WERI-Rb-1 (cell line): ENCODE data around the gene SMYD2.
A peak's percentile ranks its signal among the peaks of the same experiment; 100 is the strongest.

Experiments used
- DNase-seq: peaks from one replicate; pipeline ENCODE4 v3.0.0-alpha.2; 2020
- H3K27ac ChIP-seq: fragments of 250-450 bp; sonication (Bioruptor Pico); 2 replicates; pipeline ENCODE4 v1.5.1; 2020; ENCODE audit warnings: mild to moderate bottlenecking, moderate library complexity
- H3K27me3 ChIP-seq: fragments of 250-450 bp; sonication (Bioruptor Pico); 2 replicates; pipeline ENCODE4 v1.5.1; 2021; ENCODE audit warnings: mild to moderate bottlenecking, low read depth, moderate library complexity; ENCODE audit not compliant: insufficient read depth, severe bottlenecking
- H3K36me3 ChIP-seq: fragments of 250-450 bp; sonication (Bioruptor Pico); 2 replicates; pipeline ENCODE4 v1.5.1; 2020; ENCODE audit warnings: mild to moderate bottlenecking, moderate library complexity
- H3K4me3 ChIP-seq: 2 replicates; pipeline ENCODE4 v1.5.1; 2011; ENCODE audit warnings: low read depth, mild to moderate bottlenecking, control low read depth, low read length
- H3K9me3 ChIP-seq: fragments of 250-450 bp; sonication (Bioruptor Pico); 2 replicates; pipeline ENCODE4 v1.5.1; 2021; ENCODE audit warnings: mild to moderate bottlenecking, moderate library complexity; ENCODE audit not compliant: severe bottlenecking
- TF ChIP-seq, protein P1 (sequence below): IDR thresholded peaks from 2 replicates; pipeline ENCODE4 v1.5.1; 2011; ENCODE audit warnings: low read depth, mild to moderate bottlenecking, control low read depth, inconsistent platforms, low read length

SMYD2 gene

DNA sequence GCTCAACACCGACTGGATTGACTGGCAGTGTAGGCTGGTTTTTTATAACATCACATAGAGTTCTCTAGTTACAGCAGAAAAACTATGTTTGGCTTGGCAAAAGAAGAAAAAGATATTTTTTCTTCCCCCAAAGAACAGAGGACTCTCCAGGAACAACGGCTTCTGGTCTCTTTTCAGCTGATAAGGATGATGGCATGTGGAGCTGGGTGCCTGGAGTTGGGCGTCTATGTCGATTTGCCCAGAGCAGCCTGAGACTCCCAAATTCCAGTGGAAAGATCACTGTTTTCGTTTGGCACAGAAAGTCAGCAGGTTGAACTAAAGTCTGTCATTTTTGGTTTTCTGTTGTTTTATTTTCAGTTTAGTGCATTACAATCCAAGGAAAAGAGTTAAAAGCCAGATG lies 91.1 kb downstream of the SMYD2 start:
- Histone ChIP-seq H3K27ac (peak overlapping the region; percentile 60), H3K9me3 (no peaks in the 10 kb centered on the region), H3K27me3 (no peaks in the 10 kb centered on the region), H3K4me3 (no peak overlapping the region), H3K36me3 (no peaks in the 10 kb centered on the region)
- TF ChIP-seq, protein P1, sequence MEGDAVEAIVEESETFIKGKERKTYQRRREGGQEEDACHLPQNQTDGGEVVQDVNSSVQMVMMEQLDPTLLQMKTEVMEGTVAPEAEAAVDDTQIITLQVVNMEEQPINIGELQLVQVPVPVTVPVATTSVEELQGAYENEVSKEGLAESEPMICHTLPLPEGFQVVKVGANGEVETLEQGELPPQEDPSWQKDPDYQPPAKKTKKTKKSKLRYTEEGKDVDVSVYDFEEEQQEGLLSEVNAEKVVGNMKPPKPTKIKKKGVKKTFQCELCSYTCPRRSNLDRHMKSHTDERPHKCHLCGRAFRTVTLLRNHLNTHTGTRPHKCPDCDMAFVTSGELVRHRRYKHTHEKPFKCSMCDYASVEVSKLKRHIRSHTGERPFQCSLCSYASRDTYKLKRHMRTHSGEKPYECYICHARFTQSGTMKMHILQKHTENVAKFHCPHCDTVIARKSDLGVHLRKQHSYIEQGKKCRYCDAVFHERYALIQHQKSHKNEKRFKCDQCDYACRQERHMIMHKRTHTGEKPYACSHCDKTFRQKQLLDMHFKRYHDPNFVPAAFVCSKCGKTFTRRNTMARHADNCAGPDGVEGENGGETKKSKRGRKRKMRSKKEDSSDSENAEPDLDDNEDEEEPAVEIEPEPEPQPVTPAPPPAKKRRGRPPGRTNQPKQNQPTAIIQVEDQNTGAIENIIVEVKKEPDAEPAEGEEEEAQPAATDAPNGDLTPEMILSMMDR: no peak
- no peak for DNase-seq

DNA sequence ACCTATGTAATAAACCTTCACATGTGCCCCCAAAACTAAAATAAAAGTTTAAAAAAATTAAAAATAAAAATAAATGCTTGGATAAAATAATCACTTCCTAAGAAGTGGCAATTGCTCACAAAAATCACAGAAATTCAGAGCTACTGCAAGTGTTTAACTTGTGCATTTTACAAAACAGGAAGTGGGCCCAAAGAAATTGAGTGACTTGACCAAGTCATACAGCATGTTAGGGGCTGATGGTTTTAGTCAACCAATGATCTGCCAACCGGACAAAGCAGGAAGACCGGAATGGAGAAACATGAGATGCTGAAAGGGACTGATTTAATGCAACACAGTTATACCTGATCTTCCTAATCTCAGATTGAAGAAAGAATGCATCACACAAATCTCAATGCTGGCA lies 96.5 kb downstream of the SMYD2 start:
- H3K36me3 ChIP-seq: no peaks in the 10 kb centered on the region
- no peak overlapping the region for H3K27ac ChIP-seq
- no peaks in the 10 kb centered on the region for H3K9me3 ChIP-seq
- H3K27me3 ChIP-seq: no peaks in the 10 kb centered on the region
- no peak for DNase-seq
- no peak overlapping the region for H3K4me3 ChIP-seq
- TF ChIP-seq, protein P1: no peak

- Histone ChIP-seq H3K4me3 (no peak overlapping the region), H3K27me3 (no peaks in the 10 kb centered on the region), H3K36me3 (no peaks in the 10 kb centered on the region), H3K9me3 (no peaks in the 10 kb centered on the region), H3K27ac (no peak overlapping the region)
- TF ChIP-seq, protein P1: no peak
- no peak for DNase-seq
Measured at GRCh38 chr1:214377886-214378285, 96.9 kb downstream of the SMYD2 start.

DNA sequence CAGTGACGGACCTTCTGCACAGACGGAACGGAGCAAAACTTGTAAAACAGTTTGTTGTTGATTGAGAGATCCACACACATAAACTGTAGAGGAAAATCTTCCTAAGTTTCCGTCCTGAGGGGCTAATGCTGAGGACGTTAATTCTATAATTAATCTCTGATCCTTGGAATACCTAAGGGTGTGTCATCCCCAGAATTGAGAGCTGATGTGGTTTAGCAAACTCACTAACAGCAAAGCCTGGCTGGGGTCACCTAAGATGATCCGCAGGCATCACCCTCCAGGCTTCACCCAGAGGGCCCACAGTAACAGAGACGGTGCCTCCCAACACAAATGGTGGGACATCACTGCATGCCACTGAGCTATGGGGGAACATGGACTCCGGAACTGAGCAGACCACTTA lies 97.5 kb downstream of the SMYD2 start:
- TF ChIP-seq, protein P1: no peak
- H3K36me3 ChIP-seq: no peaks in the 10 kb centered on the region
- DNase-seq: no peak

GRCh38 chr1:214379236-214379970 lies 98.4 kb downstream of the SMYD2 start:
- Histone ChIP-seq H3K9me3 (no peaks in the 10 kb centered on the region), H3K27me3 (no peaks in the 10 kb centered on the region), H3K4me3 (no peak overlapping the region), H3K36me3 (no peaks in the 10 kb centered on the region), H3K27ac (no peak overlapping the region)
- TF ChIP-seq, protein P1: no peak
- no peak for DNase-seq

More for the DNA sequence above, 97.5 kb downstream of the SMYD2 start:
- Histone ChIP-seq H3K27me3 (no peaks in the 10 kb centered on the region), H3K9me3 (no peaks in the 10 kb centered on the region), H3K4me3 (no peak overlapping the region), H3K27ac (no peak overlapping the region)

DNA sequence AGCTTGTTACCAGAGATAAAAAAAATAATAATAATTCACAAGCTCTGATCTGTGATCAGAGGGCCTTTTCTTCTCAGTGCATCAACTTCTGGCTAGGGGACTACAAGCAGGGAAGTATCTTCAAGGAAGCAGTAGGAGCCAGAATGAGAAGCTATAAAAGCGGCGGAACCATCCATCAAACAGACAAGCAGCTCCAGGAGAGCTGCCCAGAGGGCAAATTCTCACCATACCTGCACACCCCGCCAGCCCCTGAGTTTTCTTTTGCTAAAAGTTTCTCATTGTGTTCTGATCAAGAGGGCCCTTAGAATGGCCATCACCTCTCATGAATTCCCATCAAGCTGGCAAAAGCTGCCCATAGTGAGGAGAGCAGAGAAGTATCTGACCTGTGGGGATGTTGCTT lies 99.4 kb downstream of the SMYD2 start:
- Histone ChIP-seq H3K9me3 (no peaks in the 10 kb centered on the region), H3K27me3 (no peaks in the 10 kb centered on the region), H3K27ac (no peak overlapping the region), H3K4me3 (no peak overlapping the region), H3K36me3 (no peaks in the 10 kb centered on the region)
- TF ChIP-seq, protein P1: no peak
- DNase-seq: no peak
